ENCODE data around the gene HSPA1L.
"Not testable (repeated sequence)": the region's sequence is repeated elsewhere in the genome, so short reads cannot be mapped to it uniquely, and the experiment has no call there.

HSPA1L gene

DNA sequence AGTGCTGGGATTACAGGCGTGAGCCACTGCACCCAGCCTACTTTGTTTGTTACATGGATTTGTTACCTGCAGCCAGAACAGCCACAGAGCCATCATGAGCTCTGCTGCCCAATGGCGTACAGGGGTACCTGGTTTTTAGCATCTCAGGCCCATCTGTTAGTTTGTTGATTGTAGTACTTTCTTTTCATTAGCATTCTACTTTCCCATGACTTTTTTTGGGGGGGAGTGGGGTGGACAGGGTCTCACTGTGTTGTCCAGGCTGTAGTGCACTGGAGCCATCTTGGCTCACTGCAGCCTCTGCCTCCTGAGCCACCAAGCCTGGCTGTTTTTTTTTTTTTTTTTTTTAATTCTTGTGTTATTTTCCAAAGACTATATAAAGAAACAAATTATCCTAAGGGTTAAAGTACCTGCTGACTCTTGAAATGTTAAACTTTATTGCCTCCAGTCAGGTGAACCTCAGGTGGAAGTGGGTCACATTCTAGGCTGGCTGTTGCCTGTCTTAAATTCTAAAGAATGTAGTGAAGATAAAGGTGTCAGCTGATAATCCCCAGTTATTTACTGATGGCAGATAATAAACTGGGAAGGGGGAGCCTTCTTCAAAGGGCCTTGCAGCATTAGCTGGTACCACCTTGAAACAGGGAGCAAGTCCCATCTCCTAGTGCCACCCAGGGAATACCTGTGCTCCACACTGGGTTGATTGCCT lies 32.3 kb upstream of the HSPA1L start:
- Mint-ChIP-seq H3K27me3 (ENCODE audit: low read depth) (no peaks in the 10 kb centered on the region), H3K4me3 (no peak overlapping the region), H3K36me3 (ENCODE audit: low read depth) (peaks cover 5% of the 10 kb centered on the region), H3K4me1 (no peaks in the 10 kb centered on the region), H3K27ac (no peak overlapping the region), H3K9me3 (peaks cover 2% of the 10 kb centered on the region)
- TF ChIP-seq, protein P1, sequence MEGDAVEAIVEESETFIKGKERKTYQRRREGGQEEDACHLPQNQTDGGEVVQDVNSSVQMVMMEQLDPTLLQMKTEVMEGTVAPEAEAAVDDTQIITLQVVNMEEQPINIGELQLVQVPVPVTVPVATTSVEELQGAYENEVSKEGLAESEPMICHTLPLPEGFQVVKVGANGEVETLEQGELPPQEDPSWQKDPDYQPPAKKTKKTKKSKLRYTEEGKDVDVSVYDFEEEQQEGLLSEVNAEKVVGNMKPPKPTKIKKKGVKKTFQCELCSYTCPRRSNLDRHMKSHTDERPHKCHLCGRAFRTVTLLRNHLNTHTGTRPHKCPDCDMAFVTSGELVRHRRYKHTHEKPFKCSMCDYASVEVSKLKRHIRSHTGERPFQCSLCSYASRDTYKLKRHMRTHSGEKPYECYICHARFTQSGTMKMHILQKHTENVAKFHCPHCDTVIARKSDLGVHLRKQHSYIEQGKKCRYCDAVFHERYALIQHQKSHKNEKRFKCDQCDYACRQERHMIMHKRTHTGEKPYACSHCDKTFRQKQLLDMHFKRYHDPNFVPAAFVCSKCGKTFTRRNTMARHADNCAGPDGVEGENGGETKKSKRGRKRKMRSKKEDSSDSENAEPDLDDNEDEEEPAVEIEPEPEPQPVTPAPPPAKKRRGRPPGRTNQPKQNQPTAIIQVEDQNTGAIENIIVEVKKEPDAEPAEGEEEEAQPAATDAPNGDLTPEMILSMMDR (IDR thresholded peaks at IDR 0.05; ENCODE audit: unreplicated experiment in 3 of 3) = no peak

GRCh38 chr6:31844507-31844906 lies 29.4 kb upstream of the HSPA1L start:
- Mint-ChIP-seq H3K9me3 (no peaks in the 10 kb centered on the region), H3K36me3 (ENCODE audit: low read depth) (peaks cover 20% of the 10 kb centered on the region), H3K27me3 (ENCODE audit: low read depth) (no peaks in the 10 kb centered on the region), H3K4me3 (no peak overlapping the region), H3K27ac (no peak overlapping the region), H3K4me1 (peaks cover 2% of the 10 kb centered on the region)
- TF ChIP-seq, protein P1 (IDR thresholded peaks at IDR 0.05; ENCODE audit: unreplicated experiment in 3 of 3) = no peak

GRCh38 chr6:31842053-31842452 lies 27.0 kb upstream of the HSPA1L start:
- no peaks in the 10 kb centered on the region for H3K27me3 Mint-ChIP-seq (ENCODE audit: low read depth)
- TF ChIP-seq, protein P1 (IDR thresholded peaks at IDR 0.05; ENCODE audit: unreplicated experiment in 3 of 3) = no peak
- H3K9me3 Mint-ChIP-seq = no peaks in the 10 kb centered on the region
- H3K4me1 Mint-ChIP-seq = peaks cover 15% of the 10 kb centered on the region
- H3K27ac Mint-ChIP-seq = no peak overlapping the region
- H3K36me3 Mint-ChIP-seq (ENCODE audit: low read depth) = peaks cover 42% of the 10 kb centered on the region
- H3K4me3 Mint-ChIP-seq = no peak overlapping the region

GRCh38 chr6:31839779-31840126 lies 24.7 kb upstream of the HSPA1L start:
- Mint-ChIP-seq H3K4me1 (peaks cover 31% of the 10 kb centered on the region), H3K27ac (peak overlapping the region in 2 of 3 experiments; percentile 14 to 37), H3K36me3 (ENCODE audit: low read depth) (peaks cover 60% of the 10 kb centered on the region)
- not testable (repeated sequence) for H3K27me3 Mint-ChIP-seq (ENCODE audit: low read depth); H3K4me3 Mint-ChIP-seq; H3K9me3 Mint-ChIP-seq

DNA sequence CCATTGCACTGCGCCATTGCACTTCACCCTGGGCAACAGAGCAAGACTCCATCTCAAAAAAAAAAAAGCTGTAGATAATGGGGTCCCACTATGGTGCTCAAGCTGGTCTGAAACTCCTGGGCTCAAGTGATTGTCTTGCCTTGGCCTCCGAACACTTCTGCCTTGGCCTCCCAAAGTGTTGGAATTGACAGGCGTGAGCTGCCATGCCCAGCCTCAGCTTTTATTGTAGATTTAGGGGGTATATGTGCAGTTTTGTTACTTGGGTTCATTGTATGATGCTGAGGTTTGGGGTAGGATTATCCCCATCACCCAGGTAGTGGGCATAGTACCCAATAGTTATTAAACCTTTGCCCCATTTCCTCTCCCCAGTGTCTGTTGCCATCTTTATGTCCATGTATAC lies 23.9 kb upstream of the HSPA1L start:
- H3K36me3 Mint-ChIP-seq (ENCODE audit: low read depth) = peaks cover 62% of the 10 kb centered on the region
- H3K27ac Mint-ChIP-seq = peak overlapping the region in 2 of 3 experiments; percentile 14 to 37
- no peaks in the 10 kb centered on the region for H3K27me3 Mint-ChIP-seq (ENCODE audit: low read depth)
- H3K9me3 Mint-ChIP-seq = no peaks in the 10 kb centered on the region
- TF ChIP-seq, protein P1 (IDR thresholded peaks at IDR 0.05; ENCODE audit: unreplicated experiment in 3 of 3) = no peak
- peaks cover 38% of the 10 kb centered on the region for H3K4me1 Mint-ChIP-seq
- peak overlapping the region; percentile 16 to 72 (median 71) for H3K4me3 Mint-ChIP-seq

- H3K9me3 Mint-ChIP-seq; H3K27me3 Mint-ChIP-seq (ENCODE audit: low read depth): not testable (repeated sequence)
- H3K27ac Mint-ChIP-seq = peak overlapping the region in 1 of 3 experiments; percentile 99
- H3K4me1 Mint-ChIP-seq = peaks cover 38% of the 10 kb centered on the region
- peaks cover 62% of the 10 kb centered on the region for H3K36me3 Mint-ChIP-seq (ENCODE audit: low read depth)
- peak overlapping the region; percentile 96 to 98 (median 97) for H3K4me3 Mint-ChIP-seq
Measured at GRCh38 chr6:31838114-31838553, 23.1 kb upstream of the HSPA1L start.

Measured in nephron (organoid).